Activated naive CD4-positive, alpha-beta T cell treated with anti-CD3 and anti-CD28 coated beads for 36 hours (primary cell): ENCODE results near the gene SARDH. TPM values are rescaled to one million over a fixed set of nuclear protein-coding genes. Genes with fewer than 3 reads are reported as not detected.
"Not testable (repeated sequence)": the region's sequence is repeated elsewhere in the genome, so short reads cannot be mapped to it uniquely, and the experiment has no call there.

Experiments used
- CTCF ChIA-PET: fragments of 350-600 bp; sonication (Branson Sonifier 250); formaldehyde crosslinking; loops from one replicate; lab custom pipeline; 2021; ENCODE audit warnings: antibody characterized with exemption; lab: Charles Lee
- DNase-seq: peaks from one replicate; pipeline ENCODE4 v3.0.0-alpha.2; 2020
- H3K27ac Mint-ChIP-seq: one replicate; pipeline ENCODE4 v1.8.0; 2021; ENCODE audit warnings: mild to moderate bottlenecking, mixed read lengths
- H3K27me3 Mint-ChIP-seq: one replicate; pipeline ENCODE4 v1.8.0; 2021; ENCODE audit warnings: low read depth, mixed read lengths
- H3K36me3 Mint-ChIP-seq: one replicate; pipeline ENCODE4 v1.8.0; 2021; ENCODE audit warnings: low read depth, mixed read lengths
- H3K4me1 Mint-ChIP-seq: one replicate; pipeline ENCODE4 v1.8.0; 2021; ENCODE audit warnings: low read depth, mixed read lengths
- H3K4me3 Mint-ChIP-seq: one replicate; pipeline ENCODE4 v1.8.0; 2021; ENCODE audit warnings: mild to moderate bottlenecking, moderate library complexity, mixed read lengths
- H3K9me3 Mint-ChIP-seq: one replicate; pipeline ENCODE4 v1.8.0; 2021; ENCODE audit warnings: mixed read lengths
- intact Hi-C: fragments of 100-400 bp; cut with micrococcal nuclease; formaldehyde crosslinking; loops from one replicate; pipeline ENCODE4 v1.15.1; 2023
- total RNA-seq, 2 experiments: library from RNA; stranded (reverse); gene quantifications; one replicate each; pipeline ENCODE4 v1.2.3, GENCODE V29; 2021

The SARDH gene
- total RNA-seq, 2 experiments from 2014 or later = 7.7 TPM

DNA sequence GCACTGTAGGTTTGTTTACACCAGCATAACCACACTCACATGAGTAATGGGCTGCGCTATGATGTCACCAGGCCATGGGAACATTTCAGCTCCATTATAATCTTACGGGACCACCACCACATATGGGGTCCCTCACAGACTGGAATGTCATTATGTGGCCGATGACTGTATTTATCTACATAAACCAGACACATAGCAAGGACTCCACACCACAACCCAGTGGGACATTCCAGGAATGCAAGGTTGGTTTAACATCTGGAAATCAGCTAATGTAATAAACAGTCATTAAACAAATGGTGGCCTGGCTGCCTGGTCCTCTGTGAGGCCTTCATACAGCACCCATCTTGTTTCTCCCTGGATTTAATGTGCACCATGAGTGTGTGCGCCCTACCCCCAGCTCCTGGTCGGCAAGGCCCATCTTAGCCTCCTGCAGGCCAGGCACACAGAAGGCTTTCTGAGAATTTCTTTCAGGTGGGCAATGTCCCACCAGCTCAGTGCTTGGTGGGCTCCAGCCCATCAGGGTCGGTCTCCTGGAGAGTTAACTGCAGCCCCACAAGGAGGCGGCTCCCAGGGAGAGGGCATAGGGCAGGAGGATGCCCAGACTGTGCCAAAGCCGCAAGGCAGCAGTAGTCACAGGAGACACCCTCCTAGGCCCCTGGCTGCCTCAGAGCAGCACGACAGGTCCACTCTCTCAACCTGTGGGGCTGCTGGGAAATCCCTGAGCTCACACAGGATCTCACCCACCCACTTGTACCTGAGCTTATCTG is 35.9 kb upstream of the SARDH start:
- Mint-ChIP-seq H3K4me3 (no peak overlapping the region), H3K4me1 (no peaks in the 10 kb centered on the region), H3K27ac (no peak overlapping the region), H3K9me3 (peaks cover 2% of the 10 kb centered on the region), H3K27me3 (no peaks in the 10 kb centered on the region), H3K36me3 (peaks cover 6% of the 10 kb centered on the region)
- DNase-seq = no peak
- intact Hi-C loops = no loop called here
- CTCF ChIA-PET = interaction anchor here (0.8 to 1.2 kb wide), 2 partner anchors 8 to 31 kb away, joined by 3 to 8 read pairs; no protein-coding TSS in a partner anchor

DNA sequence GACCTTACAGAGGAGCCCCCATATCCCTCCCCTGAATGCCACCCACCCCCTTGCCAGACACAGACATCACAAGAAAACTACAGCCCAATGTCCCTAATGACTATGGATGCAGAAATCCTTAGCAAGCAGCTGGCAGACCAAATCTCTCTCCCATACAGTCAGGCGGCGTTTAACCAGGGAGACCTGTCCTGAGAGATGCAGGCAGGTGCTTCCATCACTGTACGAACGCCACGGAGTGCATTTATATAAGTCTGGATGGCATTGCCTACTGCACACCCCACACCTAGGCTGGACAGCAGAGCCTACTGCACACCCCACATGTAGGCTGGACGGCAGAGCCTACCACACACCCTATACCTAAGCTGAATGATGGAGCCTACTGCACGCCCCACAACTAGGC is 34.4 kb upstream of the SARDH start:
- Mint-ChIP-seq H3K9me3 (peaks cover 5% of the 10 kb centered on the region), H3K4me1 (no peaks in the 10 kb centered on the region), H3K27me3 (no peaks in the 10 kb centered on the region), H3K4me3 (no peak overlapping the region), H3K36me3 (peaks cover 8% of the 10 kb centered on the region), H3K27ac (no peak overlapping the region)
- intact Hi-C loops = no loop called here
- CTCF ChIA-PET = interaction anchor here (1.2 to 1.8 kb wide), 2 partner anchors 10 to 222 kb away, joined by 4 read pairs; no protein-coding TSS in a partner anchor
- no peak for DNase-seq

DNA sequence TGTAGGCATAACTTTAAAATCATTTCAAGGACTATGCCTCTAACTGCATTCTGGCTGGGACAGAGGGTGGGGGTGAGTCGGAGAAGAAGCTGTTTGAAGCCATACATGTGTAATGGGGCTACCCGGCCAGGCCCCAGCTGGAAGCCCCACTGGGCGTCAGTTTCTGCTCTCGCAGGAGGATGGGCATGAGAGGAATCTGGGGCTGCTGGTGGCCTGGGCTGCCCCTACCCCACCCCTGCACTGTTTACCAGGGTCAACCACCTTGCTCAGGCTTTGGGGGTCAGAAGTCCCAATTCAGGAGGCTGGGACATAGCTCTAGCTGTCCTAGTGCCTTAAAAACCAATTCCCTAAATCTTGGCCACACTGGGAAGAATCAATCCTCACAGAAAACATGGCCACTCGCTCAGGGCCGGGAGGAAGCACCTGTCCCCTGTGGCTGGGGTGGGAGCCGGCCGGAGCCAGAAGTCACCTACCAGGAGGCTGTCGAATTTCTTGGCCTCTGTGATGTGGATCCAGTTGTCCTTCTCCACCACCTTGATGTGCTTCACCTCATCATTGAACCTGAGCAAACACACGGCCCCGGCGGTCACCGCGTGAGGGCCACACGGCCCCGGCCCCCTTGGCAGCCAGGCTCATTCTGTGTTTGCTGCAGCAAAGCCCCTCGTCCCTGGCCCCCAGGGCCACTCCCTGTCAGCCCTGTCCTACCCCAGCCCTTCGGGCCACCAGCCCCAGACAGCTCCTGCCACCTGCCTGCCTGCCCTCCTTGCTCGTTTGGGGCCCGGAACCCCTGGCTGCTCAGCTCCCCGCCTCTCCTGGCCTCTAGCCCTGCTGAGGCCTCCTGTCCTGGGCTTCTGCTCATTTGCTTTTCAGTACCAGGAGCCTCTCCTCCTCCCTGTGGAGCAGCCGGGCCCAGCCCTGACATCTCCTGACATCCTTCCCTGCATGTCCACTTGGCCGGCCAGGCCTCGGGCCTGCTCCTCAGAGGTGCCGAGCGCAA is 33.6 kb upstream of the SARDH start:
- CTCF ChIA-PET = interaction anchor here (0.6 to 1.8 kb wide), 3 partner anchors 11 to 615 kb away, joined by 3 to 4 read pairs (median 4); no protein-coding TSS in a partner anchor
- Mint-ChIP-seq H3K9me3 (peaks cover 10% of the 10 kb centered on the region), H3K27ac (no peak overlapping the region), H3K36me3 (peaks cover 10% of the 10 kb centered on the region), H3K4me1 (no peaks in the 10 kb centered on the region), H3K4me3 (no peak overlapping the region), H3K27me3 (no peaks in the 10 kb centered on the region)
- intact Hi-C loops = no loop called here
- DNase-seq = peak; percentile 2

DNA sequence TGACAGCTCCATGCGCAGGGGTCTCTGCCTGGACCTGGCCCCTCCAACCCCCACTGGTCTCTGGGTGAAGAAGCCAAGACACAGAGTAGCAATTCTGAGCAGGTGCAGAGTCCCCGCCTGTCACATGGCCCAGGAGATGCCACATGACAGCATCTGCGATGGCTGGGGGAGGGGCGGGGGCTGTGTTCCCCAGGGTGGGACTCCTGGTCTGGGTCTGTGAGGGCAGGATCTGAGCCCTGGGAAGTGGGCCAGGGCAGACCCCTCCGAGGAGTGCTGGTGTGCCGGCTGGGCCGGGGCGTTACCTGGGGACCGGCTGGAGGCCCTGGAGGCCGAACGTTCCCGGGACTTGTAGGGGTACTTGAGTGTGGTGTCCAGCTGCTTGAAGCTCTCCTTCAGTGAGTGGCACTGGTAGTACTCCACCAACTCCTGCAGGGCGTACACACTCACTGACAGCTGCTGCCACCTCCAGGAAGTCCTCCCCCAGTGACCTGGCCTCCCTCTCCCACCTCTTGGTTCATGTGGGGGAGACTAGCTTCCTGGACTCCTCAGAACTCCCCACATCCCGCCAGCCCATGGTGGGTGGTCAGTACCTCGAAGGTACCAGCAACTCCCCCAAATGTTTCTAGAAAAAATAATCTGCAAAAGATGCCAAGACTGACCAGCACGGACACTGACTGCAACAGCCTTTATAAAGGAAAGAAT is 32.1 kb upstream of the SARDH start:
- intact Hi-C loops = no loop called here
- H3K36me3 Mint-ChIP-seq = peaks cover 12% of the 10 kb centered on the region
- H3K4me1 Mint-ChIP-seq = no peaks in the 10 kb centered on the region
- CTCF ChIA-PET = interaction anchor here (0.9 kb wide), 1 partner anchor 28 kb away, joined by 3 read pairs; no protein-coding TSS in a partner anchor
- peak; percentile 3 for DNase-seq
- H3K27me3 Mint-ChIP-seq = no peaks in the 10 kb centered on the region
- H3K27ac Mint-ChIP-seq = no peak overlapping the region
- no peak overlapping the region for H3K4me3 Mint-ChIP-seq
- peaks cover 23% of the 10 kb centered on the region for H3K9me3 Mint-ChIP-seq

DNA sequence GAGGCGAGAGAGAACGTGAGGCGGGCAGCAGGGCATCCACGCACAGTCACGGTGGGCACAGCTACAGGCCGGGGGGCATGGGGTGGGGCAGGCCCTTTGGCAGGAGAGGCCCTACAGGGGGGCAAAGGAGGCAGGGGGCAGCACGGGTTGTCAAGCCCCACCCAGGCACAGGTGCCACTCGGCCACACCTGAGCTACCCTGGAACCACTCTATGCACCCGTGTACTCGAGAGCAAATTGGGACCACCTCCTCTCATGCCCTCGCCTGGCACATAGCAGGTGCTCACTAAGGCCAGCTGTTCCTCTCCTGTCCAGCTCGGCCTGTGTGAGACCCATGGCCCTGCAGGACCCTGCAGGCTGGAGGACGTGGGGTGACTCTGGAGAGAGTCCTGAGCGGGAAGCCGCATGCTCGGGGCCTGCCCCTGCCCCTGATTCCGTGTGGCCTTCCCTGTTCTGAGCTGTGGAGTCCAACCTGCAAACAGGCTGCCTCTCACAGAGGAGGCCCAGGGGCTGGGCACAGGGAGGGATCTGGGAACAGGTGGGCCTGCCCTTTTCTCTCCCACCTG is 31.4 kb upstream of the SARDH start:
- H3K27me3 Mint-ChIP-seq = no peaks in the 10 kb centered on the region
- peaks cover 24% of the 10 kb centered on the region for H3K9me3 Mint-ChIP-seq
- H3K36me3 Mint-ChIP-seq = peaks cover 10% of the 10 kb centered on the region
- DNase-seq = peak; percentile 3
- CTCF ChIA-PET = interaction anchor here (0.9 kb wide), 1 partner anchor 27 kb away, joined by 3 read pairs; no protein-coding TSS in a partner anchor
- intact Hi-C loops = no loop called here
- H3K4me1 Mint-ChIP-seq = no peaks in the 10 kb centered on the region
- no peak overlapping the region for H3K4me3 Mint-ChIP-seq
- H3K27ac Mint-ChIP-seq = no peak overlapping the region

DNA sequence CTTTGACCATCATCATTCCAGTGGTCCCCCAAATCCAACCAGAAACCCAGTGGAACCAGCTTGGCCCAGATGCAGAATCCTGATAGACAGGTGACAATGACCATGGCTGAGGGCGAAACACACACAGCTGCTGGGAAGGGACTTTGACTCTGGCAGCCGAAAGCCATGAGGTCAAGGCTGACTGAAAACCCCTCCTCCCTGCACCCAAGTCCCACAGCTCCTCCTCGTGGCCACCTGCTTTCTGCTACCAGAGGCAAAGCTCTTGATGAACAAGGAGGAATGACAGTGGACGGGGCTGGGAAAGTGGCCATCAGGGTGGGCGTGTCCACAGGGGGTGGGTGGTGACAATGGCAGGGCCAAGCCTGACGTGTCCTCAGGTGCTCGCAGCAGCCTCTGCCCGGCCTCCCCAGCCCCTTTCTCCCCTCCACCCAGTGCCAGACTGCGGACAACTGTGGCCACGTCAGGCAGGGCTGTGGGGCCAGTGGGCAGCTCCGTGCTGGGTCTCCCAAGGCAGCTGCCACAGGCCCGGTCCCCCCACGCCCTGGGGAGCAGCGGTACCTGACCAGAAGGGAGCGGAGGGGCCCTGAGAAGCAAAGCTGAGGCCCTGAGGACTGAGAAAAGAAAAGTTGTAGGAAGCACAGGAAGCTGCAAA is 30.8 kb upstream of the SARDH start:
- H3K4me3 Mint-ChIP-seq = no peak overlapping the region
- H3K9me3 Mint-ChIP-seq = peaks cover 26% of the 10 kb centered on the region
- CTCF ChIA-PET = no interaction called here
- H3K27ac Mint-ChIP-seq = no peak overlapping the region
- peaks cover 9% of the 10 kb centered on the region for H3K36me3 Mint-ChIP-seq
- DNase-seq = peak; percentile 7
- no peaks in the 10 kb centered on the region for H3K4me1 Mint-ChIP-seq
- H3K27me3 Mint-ChIP-seq = no peaks in the 10 kb centered on the region
- intact Hi-C loops = no loop called here

DNA sequence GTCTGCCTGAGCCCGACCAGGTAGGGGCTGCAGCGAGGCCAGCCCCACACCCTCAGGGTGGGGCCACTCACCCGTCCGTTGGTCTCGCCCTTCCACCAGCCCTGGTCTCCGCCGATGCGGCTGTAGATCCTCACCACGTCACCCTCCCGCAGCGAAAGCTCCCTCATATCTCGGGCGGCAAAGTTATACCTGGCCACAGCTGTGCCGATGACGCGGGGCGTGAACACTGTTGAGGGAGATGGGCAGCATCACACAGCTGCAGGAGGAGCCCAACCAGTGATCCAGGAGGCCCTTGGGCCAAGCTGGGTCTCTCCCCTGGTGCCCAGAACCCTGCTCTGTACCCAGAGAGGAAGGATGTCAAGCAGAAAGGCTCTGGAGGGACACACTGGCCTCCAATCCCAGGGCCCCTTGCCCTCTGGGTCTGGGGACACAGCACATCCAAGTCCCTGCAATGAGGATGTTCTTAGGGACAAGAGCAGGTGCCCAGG is 30.3 kb upstream of the SARDH start:
- no peak overlapping the region for H3K4me3 Mint-ChIP-seq
- peaks cover 9% of the 10 kb centered on the region for H3K36me3 Mint-ChIP-seq
- H3K27ac Mint-ChIP-seq = no peak overlapping the region
- CTCF ChIA-PET = interaction anchor here (1.3 kb wide), 1 partner anchor 13 kb away, joined by 4 read pairs; no protein-coding TSS in a partner anchor
- intact Hi-C loops = no loop called here
- peaks cover 27% of the 10 kb centered on the region for H3K9me3 Mint-ChIP-seq
- no peaks in the 10 kb centered on the region for H3K27me3 Mint-ChIP-seq
- peak; percentile 2 for DNase-seq
- no peaks in the 10 kb centered on the region for H3K4me1 Mint-ChIP-seq

DNA sequence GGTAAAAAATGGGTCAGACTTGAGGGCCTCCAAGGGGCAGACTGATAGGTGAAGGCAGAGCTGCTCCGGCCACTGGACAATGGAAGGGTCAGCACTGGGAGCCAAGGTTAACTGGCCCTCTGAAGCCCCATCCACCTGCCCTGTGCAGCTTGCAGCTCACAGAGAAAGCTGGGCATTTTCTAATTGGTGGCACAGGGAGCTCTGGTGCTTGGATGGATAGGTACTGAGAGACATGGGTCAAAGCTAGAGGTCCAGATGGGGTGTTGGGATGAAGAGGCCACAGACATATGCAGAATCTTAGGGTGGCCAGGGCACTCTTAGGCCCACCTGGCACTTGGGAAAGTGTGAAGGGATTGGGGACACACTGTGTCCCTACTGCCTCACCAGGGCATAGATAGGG is 29.5 kb upstream of the SARDH start:
- no peak overlapping the region for H3K27ac Mint-ChIP-seq
- intact Hi-C loops = no loop called here
- H3K4me1 Mint-ChIP-seq = no peaks in the 10 kb centered on the region
- H3K9me3 Mint-ChIP-seq = peaks cover 27% of the 10 kb centered on the region
- H3K27me3 Mint-ChIP-seq = no peaks in the 10 kb centered on the region
- CTCF ChIA-PET = interaction anchor here (1.3 kb wide), 1 partner anchor 14 kb away, joined by 4 read pairs; no protein-coding TSS in a partner anchor
- peak; percentile 1 for DNase-seq
- peaks cover 9% of the 10 kb centered on the region for H3K36me3 Mint-ChIP-seq
- H3K4me3 Mint-ChIP-seq = no peak overlapping the region

DNA sequence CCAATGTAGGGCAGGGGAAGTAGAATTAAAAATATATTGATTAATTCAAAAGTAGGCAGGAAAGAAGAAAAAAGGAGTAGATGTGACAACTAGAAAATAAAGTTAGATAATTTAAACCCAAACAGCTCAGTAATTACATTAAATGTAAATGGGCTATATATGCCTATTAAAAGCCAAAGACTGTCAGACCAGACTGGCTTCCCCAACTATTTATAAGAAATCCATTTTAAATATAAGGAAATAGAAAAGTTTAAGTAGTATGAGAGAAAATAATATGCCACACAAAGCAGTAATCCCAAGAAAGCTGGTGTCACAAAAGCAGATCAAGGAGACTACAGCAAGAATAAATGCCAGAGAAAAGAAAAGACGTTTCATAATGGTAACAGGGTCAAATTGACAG is 28.9 kb upstream of the SARDH start:
- intact Hi-C loops = no loop called here
- H3K27ac Mint-ChIP-seq = no peak overlapping the region
- DNase-seq = no peak
- no peak overlapping the region for H3K4me3 Mint-ChIP-seq
- peaks cover 9% of the 10 kb centered on the region for H3K36me3 Mint-ChIP-seq
- no peaks in the 10 kb centered on the region for H3K4me1 Mint-ChIP-seq
- CTCF ChIA-PET = interaction anchor here (1.3 kb wide), 1 partner anchor 15 kb away, joined by 4 read pairs; no protein-coding TSS in a partner anchor
- no peaks in the 10 kb centered on the region for H3K27me3 Mint-ChIP-seq
- peaks cover 27% of the 10 kb centered on the region for H3K9me3 Mint-ChIP-seq

DNA sequence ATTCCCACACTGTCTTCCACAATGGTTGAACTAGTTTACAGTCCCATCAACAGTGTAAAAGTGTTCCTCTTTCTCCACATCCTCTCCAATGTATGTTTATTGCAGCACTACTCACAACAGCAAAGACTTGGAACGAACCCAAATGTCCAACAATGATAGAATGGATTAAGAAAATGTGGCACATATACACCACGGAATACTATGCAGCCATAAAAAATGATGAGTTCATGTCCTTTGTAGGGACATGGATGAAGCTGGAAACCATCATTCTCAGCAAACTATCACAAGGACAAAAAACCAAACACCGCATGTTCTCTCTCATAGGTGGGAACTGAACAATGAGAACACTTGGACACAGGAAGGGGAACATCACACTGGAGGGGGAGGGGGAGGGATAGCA is 28.1 kb upstream of the SARDH start:
- H3K4me1 Mint-ChIP-seq, DNase-seq, intact Hi-C loops, H3K4me3 Mint-ChIP-seq, CTCF ChIA-PET, H3K36me3 Mint-ChIP-seq, H3K27me3 Mint-ChIP-seq, H3K27ac Mint-ChIP-seq: not testable (repeated sequence)
- peaks cover 27% of the 10 kb centered on the region for H3K9me3 Mint-ChIP-seq
